ENCODE data around the gene CLIC3. TPM values are rescaled to one million over a fixed set of nuclear protein-coding genes. Genes with fewer than 3 reads are reported as not detected.
A peak's percentile ranks its signal among the peaks of the same experiment; 100 is the strongest.

The CLIC3 gene
- total RNA-seq, 1 experiment from 2014 or later: 6.2 TPM

- no peaks in the 10 kb centered on the region for H3K36me3 ChIP-seq (ENCODE audit: control insufficient read depth, insufficient read depth, low read length)
- BruUV-seq (replicated peaks): no TSS peak
- ChIA-PET CTCF (no interaction called here), POLR2A (no interaction called here)
- intact Hi-C loops (cut with micrococcal nuclease; ENCODE audit: unreplicated experiment): no loop called here
- ATAC-seq (no peak), DNase-seq (ENCODE audit: low read depth, low spot score) (no peak)
- H3K27ac ChIP-seq (ENCODE audit: low read length): no peak overlapping the region
- in situ Hi-C loops (cut with HindIII; ENCODE audit: low pct_unique_long_range_greater_than_20kb, low sequenced_read_pairs): no loop called here
- TF ChIP-seq SIN3A (IDR thresholded peaks at IDR 0.05; ENCODE audit: borderline replicate concordance, insufficient read depth, low read depth, low read length): no peak
- no peak for TF ChIP-seq REST (IDR thresholded peaks at IDR 0.05; ENCODE audit: insufficient read depth in 1 of 2, low read depth in 2 of 2, low read length in 1 of 2)
- TF ChIP-seq CTCF (IDR thresholded peaks at IDR 0.05): no peak
- TF ChIP-seq POLR2AphosphoS5 (IDR thresholded peaks at IDR 0.05; ENCODE audit: low read depth, low read length): no peak
- TF ChIP-seq TCF7L2 (IDR thresholded peaks at IDR 0.05; ENCODE audit: low read depth, low read length): no peak
- H3K9me3 ChIP-seq (ENCODE audit: control insufficient read depth, insufficient read depth, low read depth, low read length): no peaks in the 10 kb centered on the region
- H3K27me3 ChIP-seq (ENCODE audit: control insufficient read depth, insufficient read depth, low read length): no peaks in the 10 kb centered on the region
- H3K4me3 ChIP-seq (ENCODE audit: low read depth in 2 of 2, low read length in 2 of 2): no peak overlapping the region
- H3K4me1 ChIP-seq (ENCODE audit: control insufficient read depth, insufficient read depth, low read length): no peaks in the 10 kb centered on the region
Measured at GRCh38 chr9:136979769-136980587, 16.4 kb downstream of the CLIC3 start.

GRCh38 chr9:136978865-136979544 lies 17.4 kb downstream of the CLIC3 start:
- Histone ChIP-seq H3K27ac (ENCODE audit: low read length) (no peak overlapping the region), H3K9me3 (ENCODE audit: control insufficient read depth, insufficient read depth, low read depth, low read length) (no peaks in the 10 kb centered on the region), H3K27me3 (ENCODE audit: control insufficient read depth, insufficient read depth, low read length) (no peaks in the 10 kb centered on the region), H3K36me3 (ENCODE audit: control insufficient read depth, insufficient read depth, low read length) (no peaks in the 10 kb centered on the region), H3K4me1 (ENCODE audit: control insufficient read depth, insufficient read depth, low read length) (no peaks in the 10 kb centered on the region), H3K4me3 (ENCODE audit: low read depth in 2 of 2, low read length in 2 of 2) (peak overlapping the region; percentile 18 to 33)
- in situ Hi-C loops (cut with HindIII; ENCODE audit: low pct_unique_long_range_greater_than_20kb, low sequenced_read_pairs) (no loop called here), intact Hi-C loops (cut with micrococcal nuclease; ENCODE audit: unreplicated experiment) (no loop called here)
- ChIA-PET CTCF (interaction anchor here (0.6 to 1.1 kb wide), 2 partner anchors 50 to 307 kb away, joined by 4 to 10 read pairs; no protein-coding TSS in a partner anchor), POLR2A (no interaction called here)
- DNase-seq (ENCODE audit: low read depth, low spot score): no peak
- no peak for TF ChIP-seq REST (IDR thresholded peaks at IDR 0.05; ENCODE audit: insufficient read depth in 1 of 2, low read depth in 2 of 2, low read length in 1 of 2)
- no TSS peak for BruUV-seq (replicated peaks)
- no peak for ATAC-seq
